ENCODE data around the gene PRTG.
"Not testable (repeated sequence)": the region's sequence is repeated elsewhere in the genome, so short reads cannot be mapped to it uniquely, and the experiment has no call there.

Gene PRTG

GRCh38 chr15:55633731-55634130 is 109.2 kb downstream of the PRTG start:
- DNase-seq (ENCODE audit: low read depth) = no peak

- no peak for DNase-seq (ENCODE audit: low read depth)
Observed at GRCh38 chr15:55632434-55632833, 110.5 kb downstream of the PRTG start.

DNA sequence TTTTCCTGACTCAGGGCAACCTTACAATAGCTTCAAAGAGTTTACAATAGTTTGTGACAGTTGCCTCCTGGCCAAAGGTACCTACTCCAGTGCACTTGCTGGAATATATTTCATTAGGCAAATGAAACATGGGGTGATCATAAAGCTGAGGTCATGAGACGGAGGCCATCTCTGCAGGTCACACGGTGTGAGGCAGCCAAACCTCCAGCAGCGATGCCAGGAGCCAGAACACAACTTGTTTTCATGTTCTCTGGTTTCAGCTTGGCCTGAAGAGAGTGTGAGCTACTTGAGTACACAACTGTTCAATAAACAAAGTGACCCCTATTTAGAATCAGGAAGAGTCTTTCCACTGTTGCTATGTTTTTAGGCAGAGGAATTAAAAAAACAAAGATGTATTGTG is 112.1 kb downstream of the PRTG start:
- DNase-seq (ENCODE audit: low read depth) = no peak

- DNase-seq (ENCODE audit: low read depth) = no peak
Observed at GRCh38 chr15:55628369-55628730, 114.6 kb downstream of the PRTG start.

- DNase-seq (ENCODE audit: low read depth) = no peak
Observed at GRCh38 chr15:55627730-55628368, 115.1 kb downstream of the PRTG start.

GRCh38 chr15:55619783-55620182 is 123.2 kb downstream of the PRTG start:
- DNase-seq (ENCODE audit: low read depth) = no peak

DNA sequence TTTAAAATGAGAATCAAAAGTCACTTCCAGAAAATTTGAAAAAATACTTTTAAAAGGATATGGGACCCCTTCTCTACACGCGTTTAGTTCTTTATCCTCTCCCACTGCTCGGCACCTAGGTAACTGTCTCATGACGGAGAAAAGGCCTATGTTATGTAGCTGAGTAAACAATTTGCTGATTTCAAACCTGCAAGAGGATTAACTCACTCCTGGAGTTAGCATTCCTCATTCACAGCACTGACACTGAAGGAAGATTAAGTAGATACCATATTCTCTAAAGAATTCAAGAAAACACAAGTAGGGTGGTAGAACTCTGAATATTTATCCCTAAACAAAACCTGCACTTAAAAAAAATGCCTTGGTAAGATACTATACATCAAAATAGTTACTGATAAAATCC is 124.6 kb downstream of the PRTG start:
- no peak for DNase-seq (ENCODE audit: low read depth)

DNA sequence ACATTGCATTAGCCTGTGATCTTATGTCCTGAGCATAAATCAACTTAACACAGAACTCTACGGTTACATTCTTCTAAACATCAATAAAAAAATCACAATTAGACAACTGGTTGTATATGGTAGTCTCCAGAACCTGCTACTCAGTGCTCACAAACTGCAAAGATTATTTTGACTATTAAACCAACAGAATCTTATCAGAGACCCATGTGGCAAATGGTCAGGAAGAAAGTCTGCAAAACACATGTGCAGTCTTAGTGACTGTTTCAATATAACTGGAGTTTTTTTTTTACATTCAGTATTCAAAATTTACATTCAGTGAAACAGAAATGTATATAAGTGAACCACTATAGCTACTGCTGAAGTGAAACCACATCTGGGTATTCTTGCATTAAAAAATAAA is 127.5 kb downstream of the PRTG start:
- no peak for DNase-seq (ENCODE audit: low read depth)

DNA sequence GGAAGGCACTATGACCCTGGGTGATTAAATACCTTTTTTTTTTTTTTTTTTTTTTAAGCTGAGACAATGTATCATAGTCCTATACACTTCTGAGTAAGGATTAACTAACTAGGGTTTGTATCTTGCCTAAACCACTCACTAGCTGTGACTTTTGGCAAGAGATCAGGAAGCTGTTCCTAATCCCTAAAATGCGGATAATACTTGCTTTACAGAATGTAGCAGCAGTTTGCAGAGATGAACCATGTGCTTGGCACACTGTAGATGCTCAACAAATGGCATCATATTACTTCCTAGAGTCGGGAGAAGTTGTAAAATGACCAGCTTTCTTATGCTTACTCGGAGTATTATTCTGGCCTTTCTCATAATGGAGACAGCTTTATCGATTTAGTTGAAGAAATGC is 129.2 kb downstream of the PRTG start:
- no peak for DNase-seq (ENCODE audit: low read depth)

DNA sequence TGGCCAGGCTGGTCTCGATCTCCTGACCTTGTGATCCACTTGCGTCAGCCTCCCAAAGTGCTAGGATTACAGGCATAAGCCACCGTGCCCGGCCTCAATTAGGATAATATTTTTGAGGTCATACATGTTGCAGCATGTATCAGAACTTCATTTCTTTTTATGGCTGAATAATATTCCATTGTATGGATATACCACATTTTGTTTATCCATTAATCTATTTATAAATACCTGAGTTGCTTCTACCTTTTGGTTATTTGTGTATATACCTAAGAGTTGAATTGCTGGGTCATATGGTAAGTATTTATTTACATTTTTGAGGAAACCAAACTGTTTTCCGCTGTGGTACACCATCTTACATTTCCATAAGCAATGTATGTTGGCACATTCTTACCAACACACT is 136.7 kb downstream of the PRTG start:
- no peak for DNase-seq (ENCODE audit: low read depth)

GRCh38 chr15:55601374-55601773 is 141.6 kb downstream of the PRTG start:
- DNase-seq (ENCODE audit: low read depth) = no peak

GRCh38 chr15:55599439-55599838 is 143.5 kb downstream of the PRTG start:
- no peak for DNase-seq (ENCODE audit: low read depth)

GRCh38 chr15:55593019-55593418 is 149.9 kb downstream of the PRTG start:
- DNase-seq (ENCODE audit: low read depth) = not testable (repeated sequence)

GRCh38 chr15:55590788-55591187 is 152.2 kb downstream of the PRTG start:
- no peak for DNase-seq (ENCODE audit: low read depth)

DNA sequence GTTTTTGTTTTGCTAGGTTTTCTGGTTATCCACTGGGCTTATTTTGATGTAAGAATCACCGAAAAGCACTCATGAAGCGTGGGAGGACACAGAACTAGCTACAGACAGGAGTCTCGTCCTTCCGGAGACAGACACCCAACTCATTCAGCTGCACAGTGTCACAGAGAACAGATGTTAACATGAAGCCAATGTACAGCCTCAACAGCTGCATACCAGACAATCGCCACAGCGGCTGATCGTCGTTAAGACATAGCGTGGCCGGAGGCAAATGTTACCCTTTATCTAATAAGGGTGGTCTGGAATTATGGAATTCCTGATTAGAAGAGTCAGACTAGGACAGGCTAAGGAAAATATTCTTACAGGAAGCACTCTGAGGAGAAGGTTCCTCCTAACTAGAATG is 153.7 kb downstream of the PRTG start:
- DNase-seq (ENCODE audit: low read depth) = no peak

GRCh38 chr15:55588815-55589115 is 154.2 kb downstream of the PRTG start:
- DNase-seq (ENCODE audit: low read depth) = no peak

DNA sequence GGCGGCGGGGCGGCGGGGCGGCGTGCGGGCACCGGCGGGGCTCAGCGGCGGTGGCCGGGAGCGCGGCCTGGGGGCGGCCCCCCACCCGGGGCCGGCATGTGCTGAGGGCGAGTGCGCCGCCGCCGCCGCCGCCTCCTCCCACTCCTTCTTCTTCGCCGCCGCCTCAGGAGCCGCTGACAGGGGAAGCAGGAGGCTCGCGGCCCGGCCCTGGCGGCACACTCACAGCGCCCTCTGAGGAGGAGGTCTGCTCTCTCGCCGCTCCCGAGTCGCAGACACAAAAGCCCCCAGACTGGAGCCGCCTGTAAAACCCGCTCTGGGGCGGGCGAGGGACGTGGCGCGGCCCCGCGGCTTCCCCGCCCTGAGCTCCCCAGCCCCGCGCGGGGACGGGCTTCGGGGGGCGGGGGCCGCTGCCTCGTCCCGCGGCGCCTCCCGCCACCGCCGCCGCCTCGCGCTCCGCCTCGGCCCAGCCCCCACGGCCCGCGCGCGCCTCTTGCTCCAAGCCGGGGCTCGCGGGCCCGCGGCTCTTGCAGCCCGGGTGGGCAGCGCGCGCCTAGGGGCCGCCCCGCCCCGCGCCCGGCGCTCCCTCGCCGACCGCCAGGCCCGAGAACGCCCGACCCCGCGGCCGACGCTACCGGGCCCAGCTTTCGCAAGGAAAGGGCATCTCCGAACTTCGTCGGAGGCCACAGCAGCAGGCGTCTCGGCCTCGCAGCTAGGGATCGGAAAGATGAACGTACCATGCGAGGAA is 154.7 kb downstream of the PRTG start, which contains the start of gene PYGO1:
Gene PYGO1, minus strand, starts transcription at position 276 of the 745 bp plus-strand sequence. CDS start 462 bp downstream, outside the sequence.
- peak; percentile 1 for DNase-seq (ENCODE audit: low read depth)

DNA sequence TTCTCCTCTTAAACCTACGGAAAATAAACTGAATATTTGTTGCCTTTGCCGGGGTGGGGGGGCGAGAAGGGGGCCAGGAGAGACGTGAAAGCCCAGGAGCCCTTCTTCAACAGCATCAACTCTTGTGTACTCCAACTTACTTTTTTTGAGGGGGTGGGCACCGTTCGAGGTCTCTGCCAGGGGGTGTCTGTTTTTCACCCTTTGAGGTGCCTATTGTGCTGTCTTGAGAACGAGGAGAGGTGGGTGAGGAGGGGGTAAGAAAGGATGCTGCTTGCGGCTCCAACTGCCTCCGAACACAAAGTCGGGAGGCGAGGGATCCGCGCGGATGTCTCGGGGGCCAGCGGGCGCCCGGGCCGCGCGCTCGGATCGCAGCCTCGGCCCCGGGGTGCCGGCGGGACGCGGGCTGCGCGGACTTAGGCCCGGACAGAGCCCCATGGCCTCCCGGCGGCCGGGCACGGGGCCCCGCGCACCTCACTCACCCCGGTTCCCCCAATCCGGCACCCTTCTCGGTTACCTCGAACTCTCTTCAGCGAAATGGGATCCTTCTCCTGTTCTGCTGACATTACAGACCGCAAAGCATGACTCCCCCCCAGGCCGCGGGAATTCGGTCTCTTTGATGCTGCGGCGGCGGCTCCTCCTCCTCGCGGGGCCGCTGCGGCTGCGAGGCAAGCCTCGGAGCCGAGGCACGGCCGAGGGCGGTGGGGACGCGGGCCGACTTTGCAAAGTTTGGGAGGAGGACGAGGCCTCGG is 155.5 kb downstream of the PRTG start:
- DNase-seq (ENCODE audit: low read depth) = no peak

GRCh38 chr15:55586808-55587207 is 156.1 kb downstream of the PRTG start:
- no peak for DNase-seq (ENCODE audit: low read depth)

DNA sequence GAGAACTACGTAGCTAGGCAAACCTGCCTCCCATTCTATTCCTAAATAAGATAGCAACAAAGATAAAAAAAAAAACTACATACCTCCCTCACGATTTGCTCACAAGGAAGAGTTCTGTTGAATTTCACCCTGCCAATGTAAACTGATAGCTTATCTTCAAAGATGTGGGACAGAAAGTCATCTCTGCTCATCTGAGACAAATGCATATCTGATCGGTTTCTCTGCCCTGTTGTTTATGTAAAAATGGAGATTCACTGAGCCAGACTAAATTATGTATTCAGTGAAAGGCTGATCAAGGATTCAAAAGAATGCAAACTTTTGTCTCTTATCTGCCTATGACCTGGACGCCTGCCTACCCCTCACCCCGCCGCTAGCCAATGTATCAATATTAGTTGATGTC is 166.0 kb downstream of the PRTG start:
- DNase-seq (ENCODE audit: low read depth) = no peak

DNA sequence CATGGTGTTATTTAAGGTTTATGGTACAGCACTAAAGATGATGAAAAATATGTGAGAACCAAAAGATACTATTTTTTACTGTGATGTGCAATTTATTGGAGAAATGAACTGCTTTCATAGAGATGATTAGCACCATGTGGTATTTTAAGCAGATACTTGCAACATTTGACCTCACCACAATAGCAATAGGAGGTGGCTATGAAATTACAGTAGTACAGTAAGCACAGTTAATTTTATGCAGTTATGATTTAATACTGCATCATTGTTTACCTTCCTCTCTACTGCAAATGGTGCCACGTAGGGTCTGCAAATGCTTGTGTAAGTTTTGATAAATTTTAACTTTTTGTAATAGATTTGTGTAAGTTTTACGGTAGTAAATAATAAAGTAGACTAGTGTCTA is 168.9 kb downstream of the PRTG start:
- no peak for DNase-seq (ENCODE audit: low read depth)

DNA sequence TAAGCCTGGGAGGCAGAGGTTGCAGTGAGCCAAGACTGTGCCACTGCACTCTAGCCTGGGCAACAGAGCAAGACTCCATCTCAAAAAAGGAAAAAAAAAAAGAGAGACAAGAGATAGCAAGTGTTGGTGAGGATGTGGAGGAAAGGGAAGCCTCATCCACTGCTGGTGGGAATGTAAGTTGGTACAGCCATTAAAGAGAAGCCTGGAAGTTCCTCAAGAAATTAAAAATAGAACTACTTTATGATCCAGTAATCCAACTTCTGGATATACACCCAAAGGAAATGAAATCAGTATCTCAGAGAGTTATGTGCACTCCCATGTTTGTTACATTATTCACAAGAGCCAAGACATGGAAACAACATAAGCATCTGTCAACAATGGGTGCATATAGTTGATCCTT is 169.7 kb downstream of the PRTG start:
- no peak for DNase-seq (ENCODE audit: low read depth)
